K562 (cell line): ENCODE data around the gene STIM1. TPM values are rescaled to one million over a fixed set of nuclear protein-coding genes. Genes with fewer than 3 reads are reported as not detected.

Experiments used
- ATAC-seq: fragments of 200-7000 bp; cut with Tn5 transposase; 3 replicates; pipeline ENCODE4 v1.9.1; 2020; ENCODE audit warnings: moderate library complexity
- BruUV-seq: library from RNA; stranded (reverse); fragments of 400-500 nt; replicated peaks from 2 replicates; lab custom pipeline; 2021; lab: Mats Ljungman, UMichigan
- CTCF ChIA-PET: fragments of 300-600 bp; formaldehyde crosslinking; extraction: SDS; loops from one replicate; lab custom pipeline; 2021; ENCODE audit warnings: low intra/inter-chr PET ratio; lab: Yijun Ruan, JAX
- POLR2A ChIA-PET: fragments of 300-600, 350-650 bp; sonication (Branson Sonifier 250); formaldehyde crosslinking; extraction: SDS; loops from one replicate; lab custom pipeline; 2021; ENCODE audit warnings: antibody characterized with exemption, inconsistent platforms; lab: Yijun Ruan, JAX
- DNase-seq, 4 experiments: peaks; one replicate each; pipeline versions ENCODE4 v3.0.0 to v3.0.0-alpha.2; 2011 to 2018; ENCODE audit warnings: low spot score in 3 of 4, mixed read lengths in 3 of 4; ENCODE audit errors: extremely low read depth in 1 of 4
- FAIRE-seq: peaks from 2 replicates; lab custom pipeline; 2011; peaks lifted over from hg19 to GRCh38; lab: Jason Lieb, UNC
- H2AFZ ChIP-seq: 2 replicates; pipeline ENCODE4 v1.6.0; 2011; ENCODE audit warnings: low read depth, low read length, control low read depth, inconsistent platforms
- H3K27ac ChIP-seq: fragments of 200-600 bp; 3 replicates; pipeline ENCODE4 v1.8.0; 2011; ENCODE audit warnings: low read depth, mild to moderate bottlenecking, control low read depth, inconsistent platforms, low read length, moderate library complexity, mixed read lengths; ENCODE audit errors: extremely low read depth
- H3K27me3 ChIP-seq, 2 experiments: fragments of 300-600 bp in 1 of 2; 2 replicates in 1 of 2; 3 replicates in 1 of 2; pipeline versions ENCODE4 v1.6.0 to v1.8.0; 2011; ENCODE audit warnings: inconsistent platforms in 2 of 2, low read length in 2 of 2, mild to moderate bottlenecking in 1 of 2, mixed read lengths in 1 of 2, moderate library complexity in 1 of 2; ENCODE audit not compliant: control insufficient read depth in 2 of 2, insufficient read depth in 2 of 2
- H3K36me3 ChIP-seq: fragments of 300-600 bp; 3 replicates; pipeline ENCODE4 v1.8.0; 2011; ENCODE audit warnings: mild to moderate bottlenecking, low read length, inconsistent platforms; ENCODE audit not compliant: control insufficient read depth, insufficient read depth
- H3K4me1 ChIP-seq, 2 experiments: fragments of 200-600 bp in 1 of 2; replicated peaks in 1 of 2; 2 replicates in 1 of 2; 3 replicates in 1 of 2; pipeline versions ENCODE4 v1.5.1 to v1.8.0; 2011; ENCODE audit warnings: inconsistent platforms in 2 of 2, low read length in 2 of 2, mild to moderate bottlenecking in 1 of 2, mixed read lengths in 1 of 2, moderate library complexity in 1 of 2; ENCODE audit not compliant: control insufficient read depth in 2 of 2, insufficient read depth in 2 of 2
- H3K4me2 ChIP-seq: 2 replicates; pipeline ENCODE4 v1.6.1; 2011; ENCODE audit warnings: low read length, control low read depth, inconsistent platforms, mixed read lengths; ENCODE audit not compliant: insufficient read depth
- H3K4me3 ChIP-seq: fragments of 200-600 bp; sonication (generic), shearing (Covaris generic); 2 replicates; pipeline ENCODE4 v1.5.1; 2016; ENCODE audit warnings: control low read depth, inconsistent platforms
- H3K79me2 ChIP-seq: fragments of 200-600 bp; 3 replicates; pipeline ENCODE4 v1.8.0; 2011; ENCODE audit warnings: low read length, inconsistent platforms; ENCODE audit not compliant: control insufficient read depth, insufficient read depth
- H3K9ac ChIP-seq, 2 experiments: 2 replicates each; pipeline versions ENCODE4 v1.6.0 to v1.6.1; 2011; ENCODE audit warnings: low read depth in 2 of 2, low read length in 2 of 2, control low read depth in 1 of 2, inconsistent platforms in 1 of 2, mild to moderate bottlenecking in 1 of 2, mixed read lengths in 1 of 2; ENCODE audit not compliant: insufficient read depth in 1 of 2
- H3K9me1 ChIP-seq: one replicate; pipeline ENCODE4 v1.6.0; 2011; ENCODE audit warnings: inconsistent platforms, mild to moderate bottlenecking, low read length, moderate library complexity; ENCODE audit not compliant: control insufficient read depth, insufficient read depth
- H3K9me3 ChIP-seq: replicated peaks from 2 replicates; pipeline ENCODE4 v1.5.1; 2011; ENCODE audit warnings: low read depth, low read length, inconsistent platforms; ENCODE audit not compliant: control insufficient read depth, insufficient read depth
- H4K20me1 ChIP-seq: replicated peaks from 2 replicates; pipeline ENCODE4 v1.6.1; 2011; ENCODE audit warnings: low read length, inconsistent platforms, mixed read lengths; ENCODE audit not compliant: control insufficient read depth, insufficient read depth
- CBX8 ChIP-seq: fragments of 200-600 bp; sonication (generic); IDR thresholded peaks from 2 replicates; pipeline ENCODE4 v1.6.1; 2012; ENCODE audit warnings: borderline replicate concordance, mixed run types, low read depth, mild to moderate bottlenecking, moderate library complexity, mixed read lengths, low read length, control low read depth, inconsistent platforms; ENCODE audit not compliant: poor library complexity, severe bottlenecking; ENCODE audit errors: extremely low read depth
- FOS ChIP-seq: IDR thresholded peaks from 3 replicates; pipeline ENCODE4 v1.6.1; 2011; ENCODE audit not compliant: insufficient read length; ENCODE audit errors: extremely low read depth
- FOXA3 ChIP-seq, 2 experiments: fragments of 450-650 bp in 1 of 2; sonication (generic) in 1 of 2; formaldehyde crosslinking; IDR thresholded peaks in 1 of 2; conservative IDR thresholded peaks in 1 of 2; 2 replicates each; pipeline versions ENCODE4 v1.4.0 to v1.8.0; 2020 to 2022; ENCODE audit warnings: mild to moderate bottlenecking in 2 of 2, missing genetic modification reagents in 1 of 2
- KLF13 ChIP-seq: fragments of 450-650 bp; IDR thresholded peaks from 2 replicates; pipeline ENCODE4 v1.6.1; 2016; ENCODE audit warnings: missing genetic modification characterization, low read depth, mild to moderate bottlenecking, missing compliant biosample characterization, moderate library complexity, borderline replicate concordance
- MCM7 ChIP-seq, 2 experiments: fragments of 450-650 bp; IDR thresholded peaks; 2 replicates each; pipeline ENCODE4 v1.6.1; 2016 to 2018
- NELFE ChIP-seq: IDR thresholded peaks from 2 replicates; pipeline ENCODE4 v1.6.1; 2011; ENCODE audit warnings: mild to moderate bottlenecking; ENCODE audit not compliant: insufficient read depth, insufficient read length
- RBBP5 ChIP-seq: fragments of 200-600 bp; sonication (generic); IDR thresholded peaks from 2 replicates; pipeline ENCODE4 v1.6.1; 2012; ENCODE audit warnings: borderline replicate concordance, mild to moderate bottlenecking, low read length, control low read depth, inconsistent platforms; ENCODE audit not compliant: insufficient read depth, poor library complexity, severe bottlenecking
- RBM15 ChIP-seq: fragments of 200-400 bp; formaldehyde crosslinking; IDR thresholded peaks from 2 replicates; pipeline ENCODE4 v1.6.1; 2018; ENCODE audit warnings: mild to moderate bottlenecking, low read length, moderate library complexity; ENCODE audit not compliant: insufficient read depth
- RFX7 ChIP-seq: fragments of 250-450 bp; sonication (Bioruptor Pico); IDR thresholded peaks from 2 replicates; pipeline ENCODE4 v1.5.1; 2021; ENCODE audit warnings: mild to moderate bottlenecking
- ZBTB5 ChIP-seq: fragments of 450-650 bp; IDR thresholded peaks from 2 replicates; pipeline ENCODE4 v1.6.1; 2017; ENCODE audit warnings: antibody characterized with exemption
- ZNF274 ChIP-seq: IDR thresholded peaks from 2 replicates; pipeline ENCODE4 v1.6.1; 2011; ENCODE audit warnings: low read depth, mild to moderate bottlenecking, low read length, moderate library complexity, borderline replicate concordance
- WGBS: fragments of 100-300 bp; shearing (Covaris generic); methylation state at CpG from one replicate; pipeline ENCODE4 v1.1.6; 2016; ENCODE audit warnings: low coverage, mixed read lengths; ENCODE audit not compliant: insufficient coverage; ENCODE audit errors: missing lambda C conversion rate; 5-methylcytosine and 5-hydroxymethylcytosine counted together
- in situ Hi-C: fragments of 300-500 bp; cut with MboI; formaldehyde crosslinking; loops from 4 replicates; pipeline ENCODE4 v1.15.0; 2018; ENCODE audit warnings: inconsistent platforms, mixed read lengths
- intact Hi-C: fragments of 100-400 bp; cut with micrococcal nuclease; formaldehyde crosslinking; loops from 2 replicates; pipeline ENCODE4 v1.14.2; 2022
- polyA plus RNA-seq, 8 experiments: library from polyadenylated mRNA; depleted of rRNA in 4 of 8; stranded (reverse) in 5 of 8; unstranded in 3 of 8; fragments of >200 nt; fragmentation: Nextera tagmentation in 2 of 8; fragmentation: Illumina TruSeq in 1 of 8; extraction: Ambion mirVana in 2 of 8; extraction: Trizol in 1 of 8; gene quantifications; 2 replicates each; pipeline versions ENCODE4 v1.2.1 to v1.2.3, GENCODE V29; 2011 to 2014; ENCODE audit warnings: inconsistent platforms in 1 of 8, missing spikeins in 1 of 8
- total RNA-seq, 7 experiments: library from RNA; depleted of rRNA in 6 of 7; stranded (reverse); fragments of >200 nt in 6 of 7; fragmentation: Illumina TruSeq in 2 of 7; extraction: Trizol in 2 of 7; gene quantifications; 2 replicates each; pipeline versions ENCODE4 v1.2.1 to v1.2.3, GENCODE V29; 2011 to 2021; ENCODE audit warnings: low replicate concordance in 1 of 7

STIM1 gene
- total and polyA plus RNA-seq, 9 of the 15 experiments (the other 6 are each of a cell fraction or from before 2014, with no cell fraction given) = 7.7 to 50.5 (median 22.5) TPM

GRCh38 chr11:4006946-4007680 lies 151.6 kb downstream of the STIM1 start:
- intact Hi-C loops (no loop called here), in situ Hi-C loops (no loop called here)
- Histone ChIP-seq H3K27ac (no peak overlapping the region), H3K79me2 (no peaks in the 10 kb centered on the region), H3K9ac (no peak overlapping the region), H3K36me3 (no peaks in the 10 kb centered on the region; the same call in 2 of the 3 replicates), H4K20me1 (no peaks in the 10 kb centered on the region), H3K9me3 (no peaks in the 10 kb centered on the region), H3K4me2 (no peak overlapping the region), H3K4me1 (no peaks in the 10 kb centered on the region; a peak in 1 of 5 replicates), H3K9me1 (no peaks in the 10 kb centered on the region), H3K4me3 (no peak overlapping the region), H2AFZ (no peak overlapping the region), H3K27me3 (no peaks in the 10 kb centered on the region)
- FAIRE-seq (no peak), ATAC-seq (no peak), DNase-seq (no peak)
- ChIA-PET CTCF (no interaction called here), POLR2A (interaction anchor here (0.5 to 3.0 kb wide), 2 partner anchors 11 to 97 kb away, joined by 3 to 8 read pairs; no protein-coding TSS in a partner anchor)
- WGBS = 84% methylated on average over 3 of the region's 3 CpGs
- no TSS peak for BruUV-seq
- TF ChIP-seq RBM15 = no peak
- no peak for TF ChIP-seq FOS
- no peak for TF ChIP-seq RFX7
- no peak for TF ChIP-seq ZBTB5
- no peak for TF ChIP-seq MCM7 (IDR thresholded peaks at IDR 0.05)
- no peak for TF ChIP-seq KLF13 (tag)
- TF ChIP-seq RBBP5 = no peak
- TF ChIP-seq NELFE = no peak
- no peak for TF ChIP-seq ZNF274
- TF ChIP-seq FOXA3 (CRISPR knock-in tag; conservative IDR thresholded peaks at IDR 0.05 in 1 of 2, IDR thresholded peaks at IDR 0.05 in 1 of 2) = no peak
- TF ChIP-seq CBX8 = no peak
